Measurements from ENCODE around the gene HS3ST5.

- TF ChIP-seq CTCF (IDR thresholded peaks at IDR 0.05 in 8 of 11, conservative IDR thresholded peaks at IDR 0.05 in 3 of 11) (no peak), POLR2AphosphoS5 (IDR thresholded peaks at IDR 0.05) (no peak)
Measured at GRCh38 chr6:114101255-114101654, 241.6 kb downstream of the HS3ST5 start.
